Smooth muscle cell of the brain vasculature (primary cell): ENCODE measurements around the gene TMEM132C.

ENCODE experiments used
- DNase-seq: peaks from one replicate; pipeline ENCODE4 v3.0.0-alpha.2; 2012; ENCODE audit warnings: low read depth, low spot score

Gene TMEM132C

DNA sequence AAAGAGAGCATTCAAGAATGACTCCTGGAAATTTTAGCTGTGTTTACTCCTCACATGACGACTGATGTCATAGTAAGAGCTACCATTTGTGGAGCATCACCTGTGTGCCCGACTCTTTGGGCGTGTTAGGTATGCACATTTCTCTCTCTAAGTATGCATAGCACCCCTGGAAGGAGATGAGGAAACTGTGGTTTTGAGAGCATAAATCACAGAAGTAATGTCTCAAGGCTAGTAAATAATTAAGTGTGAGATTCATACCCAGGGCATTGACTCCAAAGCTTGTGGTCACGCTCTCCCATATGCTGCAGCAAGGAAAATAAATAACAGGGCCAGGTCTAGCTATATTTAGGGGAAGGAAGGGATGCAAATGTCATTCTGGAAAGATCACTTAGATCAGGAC lies 340.7 kb downstream of the TMEM132C start:
- no peak for DNase-seq

DNA sequence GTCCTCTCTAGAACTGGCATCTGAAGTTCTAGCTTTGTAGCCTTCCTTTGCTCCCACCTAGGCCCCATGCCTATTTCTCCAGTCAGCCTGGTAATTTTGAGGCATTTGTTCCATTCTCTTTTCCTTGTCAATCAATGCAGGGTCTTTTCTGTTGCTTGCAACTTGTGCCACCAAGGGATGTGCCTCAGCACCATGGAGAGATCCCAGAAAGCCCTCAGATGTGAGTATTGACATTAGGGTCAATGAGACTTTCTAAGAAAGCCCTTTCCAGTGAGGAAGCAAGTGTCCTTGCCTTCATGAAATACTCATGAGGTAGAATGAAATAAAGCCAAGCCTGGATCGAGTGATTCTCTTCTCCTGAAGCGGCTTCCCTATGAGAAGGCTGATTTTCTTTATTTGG lies 342.9 kb downstream of the TMEM132C start:
- no peak for DNase-seq

DNA sequence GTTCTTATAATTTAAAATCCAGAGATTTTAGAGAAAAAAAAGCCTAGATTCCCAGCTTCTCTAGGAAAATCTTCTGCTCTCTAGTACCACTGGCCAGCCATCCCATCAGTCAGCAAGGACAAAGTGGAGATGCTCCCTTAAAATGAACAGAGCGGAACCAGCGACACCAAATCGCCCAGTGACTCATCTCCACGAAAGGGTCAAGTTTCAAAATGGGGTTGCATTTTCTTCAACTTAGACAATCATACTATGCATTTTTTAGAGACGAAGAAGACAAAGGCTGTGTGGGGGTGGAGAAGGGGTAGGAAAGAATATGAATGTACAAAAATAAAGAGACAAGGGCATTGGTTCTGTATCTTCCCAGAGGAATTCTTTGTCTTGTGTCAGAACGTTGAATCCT lies 344.8 kb downstream of the TMEM132C start:
- no peak for DNase-seq

DNA sequence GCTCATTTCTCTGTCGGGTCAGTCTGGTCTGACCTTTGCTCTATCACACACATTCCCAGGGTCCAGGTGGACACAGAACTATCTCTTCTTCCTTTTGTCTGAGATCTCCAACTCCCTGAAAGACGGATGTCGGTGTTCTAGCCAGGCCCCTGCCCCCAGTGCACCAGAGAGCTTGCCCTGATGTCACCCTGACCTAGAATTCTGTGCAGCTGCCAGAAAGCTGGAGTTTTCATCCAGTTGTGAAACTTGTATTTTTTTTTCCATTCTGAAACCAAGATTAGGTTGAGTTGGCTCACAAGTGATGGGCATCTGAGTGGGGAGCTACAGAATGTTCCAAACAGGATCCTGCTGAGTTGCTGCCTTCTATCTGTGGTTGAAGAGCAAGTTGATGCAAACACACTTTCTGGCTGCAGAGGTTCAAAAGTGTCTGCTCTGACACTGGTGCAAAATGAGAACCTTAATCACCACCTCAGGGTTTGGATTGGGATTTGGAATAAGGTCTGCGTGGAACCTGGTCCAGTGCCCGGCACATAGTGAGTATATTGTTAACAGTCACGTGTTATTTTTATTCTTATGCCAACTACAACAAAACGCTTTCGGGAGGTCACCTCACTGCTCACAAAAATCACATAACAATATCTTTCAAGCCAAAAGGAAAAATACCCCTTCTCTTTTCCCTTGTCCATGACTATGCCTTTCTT lies 345.3 kb downstream of the TMEM132C start:
- no peak for DNase-seq

DNA sequence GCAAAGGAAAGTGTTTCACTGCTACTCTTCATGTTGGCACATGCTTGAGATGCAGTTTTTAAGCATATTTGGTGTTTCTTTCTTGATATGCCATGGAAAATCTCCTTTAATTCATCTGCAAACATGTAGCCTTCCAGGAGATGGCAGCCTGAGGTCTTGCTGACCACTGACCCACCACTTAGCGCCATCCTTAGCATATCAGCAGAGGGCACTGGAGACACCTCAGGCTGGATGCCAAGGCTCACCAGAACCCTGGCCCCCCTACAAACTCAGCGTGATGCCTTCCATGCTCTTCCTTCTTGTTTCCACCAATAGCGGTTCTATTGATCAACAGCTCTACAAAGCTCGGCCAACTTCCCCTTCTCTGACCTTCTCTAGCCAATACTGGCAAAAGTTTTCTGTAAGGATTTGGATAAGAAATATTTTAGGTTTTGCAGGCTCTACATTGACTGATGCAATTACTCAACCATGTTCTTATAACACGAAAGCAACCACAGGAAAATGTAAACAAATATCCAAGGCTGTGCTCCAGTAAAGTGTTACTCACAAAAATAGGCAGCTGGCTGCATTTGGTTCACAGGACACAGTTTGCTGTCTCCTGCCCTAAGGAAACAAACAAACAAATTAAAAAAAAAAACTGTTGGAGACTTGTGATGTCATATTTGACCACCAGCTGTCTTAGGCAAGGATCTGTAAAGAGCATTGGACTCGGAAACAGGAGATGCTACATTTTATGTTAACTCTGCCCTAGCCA lies 347.0 kb downstream of the TMEM132C start:
- no peak for DNase-seq

DNA sequence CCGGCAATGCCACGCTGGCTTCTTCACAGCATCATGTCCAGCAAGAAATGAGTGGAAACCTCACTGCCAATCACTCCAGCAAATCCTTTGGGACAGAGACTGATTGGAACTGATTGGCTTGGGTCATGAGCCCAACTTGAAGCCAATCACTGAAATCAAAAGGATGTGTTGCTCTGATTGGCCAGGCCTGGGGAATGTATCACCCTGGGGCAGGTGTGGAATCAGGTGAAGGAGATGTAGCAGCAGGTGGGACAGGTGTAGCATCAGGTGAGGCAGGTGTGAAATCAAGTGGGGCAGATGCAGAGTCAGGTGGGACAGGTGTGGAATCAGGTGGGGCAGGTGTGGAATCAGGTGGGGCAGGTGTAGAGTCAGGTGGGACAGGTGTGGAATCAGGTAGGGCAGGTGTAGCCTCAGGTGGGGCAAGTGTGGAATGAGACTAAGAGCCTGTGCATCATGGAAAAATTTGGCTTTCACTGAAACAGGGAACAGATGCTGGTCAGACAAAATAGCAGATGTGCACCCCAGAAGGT lies 350.4 kb downstream of the TMEM132C start:
- no peak for DNase-seq

DNA sequence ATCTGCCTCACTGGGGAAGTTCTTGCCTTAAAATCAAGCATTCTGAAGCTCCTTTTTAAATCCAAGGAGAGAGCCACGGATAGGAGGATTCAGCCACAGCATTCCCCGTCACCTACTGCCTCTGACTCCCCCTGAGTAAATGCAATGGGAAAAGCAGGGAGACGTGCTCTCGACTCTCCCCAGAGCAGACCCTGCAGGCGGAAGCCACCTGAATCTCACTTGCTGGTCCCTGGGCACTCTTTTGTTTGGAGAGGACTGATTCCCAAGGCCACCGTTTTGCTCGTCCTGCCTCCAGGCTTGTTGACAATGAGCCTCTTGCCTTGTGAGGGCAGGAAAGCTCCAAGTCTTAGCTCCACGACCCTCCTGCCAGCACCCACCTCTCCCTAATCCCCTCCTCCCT lies 352.3 kb downstream of the TMEM132C start:
- DNase-seq = no peak

DNA sequence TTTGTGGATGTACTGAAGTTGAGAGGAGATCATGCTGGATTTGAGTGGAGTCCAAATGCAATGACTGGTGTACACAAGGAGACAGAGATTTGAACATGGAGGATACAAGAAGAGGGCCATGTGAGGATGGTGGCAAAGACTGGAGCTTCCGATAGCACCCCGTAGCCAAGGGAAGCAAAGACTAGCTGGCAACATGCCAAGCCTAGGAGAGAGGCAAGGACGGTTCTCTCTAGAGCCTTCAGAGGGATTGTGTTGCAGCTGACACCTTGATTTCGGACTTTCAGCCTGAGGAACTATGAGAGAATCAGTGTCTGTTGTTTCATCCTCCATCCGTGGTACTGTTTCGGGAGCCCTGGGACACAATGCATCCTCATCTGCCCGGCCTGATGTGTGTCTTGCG lies 354.3 kb downstream of the TMEM132C start:
- DNase-seq = no peak

DNA sequence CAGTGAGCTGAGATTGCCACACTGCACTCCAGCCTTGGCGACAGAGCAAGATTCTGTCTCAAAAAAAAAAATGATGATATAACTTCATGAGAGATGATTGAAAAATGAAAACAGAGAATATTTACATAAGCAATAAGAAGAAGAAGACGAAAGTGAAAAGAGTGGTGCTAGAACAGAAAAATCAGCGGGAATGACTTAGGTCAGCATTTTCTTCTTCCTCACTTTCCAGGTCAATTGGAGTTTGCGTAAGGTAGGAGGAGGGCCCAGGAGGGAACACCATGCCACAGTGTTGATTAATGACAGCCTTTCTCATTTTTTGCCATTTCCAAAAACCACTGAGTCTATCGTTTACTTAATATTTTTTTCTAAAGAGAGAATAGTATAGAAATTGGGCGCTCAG lies 356.8 kb downstream of the TMEM132C start:
- no peak for DNase-seq

DNA sequence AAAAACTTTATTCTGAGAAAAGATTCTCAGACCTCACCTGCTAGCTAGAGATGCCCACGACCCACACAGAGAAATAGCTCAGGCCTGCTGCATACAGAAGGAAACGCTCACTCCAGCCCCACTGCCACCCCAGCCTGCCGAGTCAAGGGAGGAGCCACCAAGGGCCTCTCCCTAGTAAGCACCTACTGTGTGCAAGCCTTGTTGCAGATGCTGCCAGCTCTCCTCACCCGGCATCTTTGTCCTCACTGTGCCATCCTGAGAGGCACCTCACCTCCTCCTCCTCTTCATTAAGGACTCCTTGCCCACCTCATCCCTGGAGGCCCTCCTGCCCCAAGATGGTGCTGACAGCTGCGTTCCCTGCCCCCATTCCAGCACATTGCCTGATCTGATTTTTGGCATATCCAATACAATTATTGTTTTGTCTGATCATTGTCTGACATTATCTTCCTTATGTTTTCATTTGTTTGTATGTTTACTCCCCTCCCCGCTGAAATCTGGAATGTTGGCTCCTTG lies 359.9 kb downstream of the TMEM132C start:
- no peak for DNase-seq

DNA sequence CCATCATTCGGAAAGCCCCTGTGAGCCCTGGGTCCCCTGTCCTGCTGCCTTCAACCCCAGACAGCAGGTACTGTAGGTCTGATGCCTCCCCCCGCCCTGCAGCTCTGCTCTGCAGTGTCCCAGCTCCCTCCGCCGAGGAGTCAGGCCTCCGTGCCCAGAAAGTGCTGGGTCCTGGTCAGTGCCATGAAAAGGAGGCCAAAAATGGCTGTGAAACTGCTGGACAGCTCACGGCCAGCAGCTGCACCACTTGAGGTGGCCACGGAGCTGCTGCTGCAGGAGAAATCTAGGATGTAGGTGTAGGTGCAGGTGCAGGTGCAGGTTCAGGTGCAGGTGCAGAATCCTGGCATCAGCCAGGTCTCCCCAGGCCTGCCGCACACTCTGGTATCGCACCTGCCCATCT lies 360.7 kb downstream of the TMEM132C start:
- DNase-seq = no peak

DNA sequence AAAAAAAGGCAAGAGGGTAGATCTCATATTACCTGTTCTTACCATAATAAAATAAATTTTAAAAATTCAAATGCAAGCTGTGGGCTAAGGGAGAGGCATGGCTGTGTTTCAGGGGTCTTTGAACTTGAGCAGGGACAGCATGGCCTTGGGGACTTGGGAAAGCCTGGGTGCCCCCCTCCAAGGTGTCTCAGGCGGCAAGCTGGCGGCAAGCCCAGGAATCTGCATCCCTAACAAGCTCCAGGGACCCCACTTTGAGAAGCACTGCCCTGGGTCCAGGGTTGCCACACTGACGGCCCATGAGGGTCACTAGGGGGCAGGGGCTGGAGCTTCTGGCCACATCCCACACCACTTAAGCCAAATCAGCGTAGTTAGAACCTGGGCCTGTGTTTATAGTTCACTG lies 363.0 kb downstream of the TMEM132C start:
- no peak for DNase-seq

DNA sequence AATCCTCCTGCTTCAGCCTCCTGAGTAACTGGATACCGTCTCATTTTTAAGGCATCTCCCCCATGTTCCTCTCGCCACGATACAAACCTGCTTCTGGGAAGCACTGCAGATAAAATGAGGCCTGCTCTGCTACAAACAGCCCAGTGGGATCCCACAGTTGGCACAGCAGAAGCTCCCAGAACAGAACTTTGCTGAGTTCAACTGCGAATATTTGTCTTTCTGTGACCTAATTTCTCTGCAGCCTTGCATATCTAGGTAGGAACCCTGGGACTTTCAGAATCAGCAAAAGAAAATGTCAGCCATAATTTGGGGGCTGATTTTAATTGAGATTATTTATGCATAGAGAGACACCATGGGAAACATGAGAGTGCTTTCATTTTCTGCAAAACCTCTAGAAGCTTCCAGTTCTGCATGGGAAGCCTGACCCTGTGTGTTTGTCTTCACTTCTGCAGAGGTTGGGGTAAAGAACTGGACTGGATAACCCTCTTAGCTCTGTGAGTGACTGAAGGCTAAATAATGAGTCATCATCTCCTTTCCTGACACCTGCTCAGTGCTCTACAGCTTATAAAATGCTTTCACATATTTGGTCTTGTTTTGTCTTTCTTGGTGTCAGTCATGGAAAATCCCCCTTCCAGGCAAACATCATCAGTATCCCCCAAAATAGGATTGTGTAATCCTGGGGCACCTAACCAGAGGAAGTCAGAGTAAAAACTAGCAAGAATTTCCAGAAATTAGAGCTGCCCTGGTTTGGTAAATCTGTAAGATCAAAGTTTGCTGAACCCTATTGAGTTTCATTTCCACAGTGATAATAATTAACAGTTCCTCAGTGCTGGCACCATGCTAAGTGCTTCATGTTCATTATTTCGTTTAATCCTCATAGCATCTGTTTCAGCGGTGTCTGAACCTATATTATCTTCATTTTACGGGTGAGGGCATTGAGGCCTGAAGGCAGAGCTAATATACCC lies 371.0 kb downstream of the TMEM132C start:
- no peak for DNase-seq

DNA sequence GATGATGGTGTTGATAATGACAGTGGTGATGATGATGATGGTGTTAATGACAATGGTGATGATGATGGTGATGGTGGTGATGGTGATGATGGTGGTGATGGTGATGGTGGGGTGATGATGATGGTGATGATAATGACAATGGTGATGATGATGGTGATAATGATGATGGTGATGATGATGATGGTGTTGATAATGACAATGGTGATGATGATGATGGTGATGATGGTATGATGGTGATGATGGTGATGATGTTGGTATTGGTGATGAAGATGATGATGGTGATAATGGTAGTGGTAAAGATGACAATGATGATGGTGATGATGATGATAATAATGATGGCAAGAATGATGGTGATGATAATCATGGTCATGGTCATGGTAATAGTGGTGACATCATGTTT lies 372.1 kb downstream of the TMEM132C start:
- no peak for DNase-seq

DNA sequence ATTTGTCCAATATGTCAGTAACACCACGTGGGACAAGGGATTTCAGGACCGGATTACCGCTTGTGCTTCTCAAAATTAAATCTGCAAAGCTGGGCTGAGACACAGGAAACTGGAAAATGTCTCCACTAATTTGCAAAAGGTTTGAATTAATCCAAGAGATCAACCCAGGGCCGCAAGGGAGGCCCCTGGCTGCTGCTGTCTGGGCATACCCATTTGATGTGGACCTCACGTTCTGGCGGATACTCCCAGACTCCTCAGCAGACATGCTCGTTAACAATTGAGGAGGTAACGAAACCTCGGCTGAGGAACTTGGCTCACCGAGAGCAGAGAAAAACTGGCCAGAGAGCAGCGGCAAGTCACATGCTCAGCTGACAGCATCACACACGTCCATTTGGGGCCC lies 376.2 kb downstream of the TMEM132C start:
- no peak for DNase-seq

DNA sequence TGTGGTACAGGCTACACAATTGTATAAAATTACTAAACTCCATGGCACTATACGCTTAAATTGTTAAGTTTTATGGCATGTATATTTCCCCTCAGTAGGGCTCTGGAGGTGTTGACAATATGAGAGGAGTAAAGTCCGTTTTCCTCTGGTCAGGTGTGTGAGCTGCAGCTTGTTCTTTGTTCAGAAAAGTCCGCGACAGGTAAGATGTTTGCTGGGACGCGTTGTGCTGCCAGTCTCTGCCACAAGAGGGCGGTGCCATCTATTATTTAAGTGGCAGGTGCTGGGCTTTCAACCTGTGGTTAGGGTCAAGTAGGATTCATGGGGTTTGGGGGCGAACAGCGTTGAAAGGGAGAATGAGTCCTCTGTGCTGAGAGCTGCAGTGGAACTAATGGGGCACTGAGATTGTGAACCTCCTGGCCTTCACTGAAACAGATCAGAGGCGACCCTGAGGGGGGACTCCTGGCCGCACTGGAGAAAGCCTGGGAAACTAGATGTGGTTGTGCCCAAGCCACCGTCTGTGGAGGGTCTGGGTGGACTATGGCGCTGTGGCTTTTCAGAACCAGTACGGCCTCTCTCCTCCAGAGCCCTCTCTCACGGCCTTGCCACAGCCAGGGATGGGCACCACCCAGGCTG lies 377.8 kb downstream of the TMEM132C start:
- DNase-seq = no peak

DNA sequence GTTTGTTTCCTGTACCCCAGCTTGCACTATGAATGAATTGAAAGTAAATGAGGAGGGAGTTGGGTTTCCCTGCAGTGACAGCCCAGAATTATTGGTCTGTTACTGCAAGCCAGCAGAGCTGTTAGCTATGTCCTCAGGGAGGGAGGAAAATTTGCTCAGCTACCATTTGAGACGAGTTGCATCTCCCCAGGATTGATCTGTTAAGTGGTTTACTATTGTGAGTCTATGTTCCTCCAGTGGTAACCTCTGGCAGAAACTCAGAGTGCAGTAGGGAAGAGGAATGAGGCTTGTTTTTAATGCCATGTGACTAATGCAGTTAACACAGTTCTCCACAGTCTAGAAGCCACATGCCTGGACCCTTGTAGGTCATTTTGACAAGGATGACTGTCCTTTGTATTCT lies 382.9 kb downstream of the TMEM132C start:
- DNase-seq = no peak

DNA sequence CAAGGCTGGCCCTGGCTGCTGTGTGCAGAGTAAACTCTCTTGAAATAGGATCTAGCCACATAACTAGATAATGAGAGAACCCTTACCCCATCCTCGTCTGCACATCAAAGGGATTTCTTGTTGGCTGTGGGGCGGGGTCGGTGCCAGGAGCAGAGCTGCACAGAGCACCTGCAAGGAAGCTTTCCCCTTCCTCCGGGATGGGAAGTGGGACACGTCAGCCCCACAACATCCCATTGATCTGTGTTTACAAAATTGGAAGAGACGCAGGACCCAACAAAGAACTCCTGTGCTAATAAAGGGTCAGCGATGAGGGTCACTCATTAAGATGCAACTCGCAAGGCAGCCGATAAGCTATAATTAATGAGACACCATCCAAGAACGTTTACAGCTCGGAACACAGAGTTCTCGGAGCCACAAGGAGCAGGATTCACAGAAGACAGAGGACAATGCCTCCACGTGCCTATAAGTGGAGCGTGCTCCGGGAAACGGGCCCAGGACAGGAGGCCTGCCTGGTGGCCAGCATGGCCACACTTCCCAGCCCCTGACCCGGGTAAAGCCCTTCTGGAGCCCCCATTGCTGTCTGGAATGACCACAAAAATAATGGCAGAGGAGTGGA lies 385.3 kb downstream of the TMEM132C start:
- DNase-seq = no peak

DNA sequence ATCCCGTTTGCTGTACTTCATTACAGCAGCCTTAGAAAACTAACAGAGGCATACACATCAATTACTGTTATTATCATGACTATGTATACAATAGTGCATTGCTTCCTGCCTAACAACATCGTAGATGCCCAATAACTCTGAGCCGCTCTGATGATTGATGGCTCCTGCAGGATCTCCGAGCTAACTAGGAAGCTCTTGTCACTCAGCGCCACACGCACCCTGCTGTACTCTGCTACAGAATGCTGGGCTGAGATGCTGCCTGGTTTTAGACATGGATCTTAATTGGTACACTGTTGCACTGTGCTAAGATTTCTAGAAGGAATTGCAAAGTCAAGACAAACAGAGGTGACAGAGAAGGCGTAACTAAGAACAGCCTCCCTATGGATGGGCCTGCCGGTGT lies 387.5 kb downstream of the TMEM132C start:
- no peak for DNase-seq

DNA sequence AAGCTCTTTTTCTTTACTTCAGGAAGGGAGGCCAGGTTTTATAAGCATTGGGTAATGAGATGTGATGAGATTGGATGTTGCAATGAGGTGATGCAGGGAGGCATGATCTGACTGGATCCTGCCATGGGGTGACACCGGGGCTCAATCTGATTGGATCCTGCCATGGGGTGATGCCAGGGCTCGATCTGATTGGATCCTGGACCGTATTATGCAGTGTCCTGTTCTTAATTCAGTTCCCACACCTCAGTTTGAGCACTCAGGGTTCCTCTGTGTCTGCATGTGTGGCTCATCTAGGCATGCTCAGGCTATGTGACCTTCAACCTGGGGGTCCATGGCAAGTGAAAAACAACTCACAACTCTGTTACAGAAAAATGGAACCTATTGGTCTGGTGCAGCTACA lies 390.4 kb downstream of the TMEM132C start:
- DNase-seq = no peak
